ENCODE results near the gene TRIM7. TPM values are rescaled to one million over a fixed set of nuclear protein-coding genes. Genes with fewer than 3 reads are reported as not detected.

TRIM7 gene
- total RNA-seq, 2 experiments from 2014 or later, result 3.4 to 3.8 TPM

- TF ChIP-seq, protein P1, sequence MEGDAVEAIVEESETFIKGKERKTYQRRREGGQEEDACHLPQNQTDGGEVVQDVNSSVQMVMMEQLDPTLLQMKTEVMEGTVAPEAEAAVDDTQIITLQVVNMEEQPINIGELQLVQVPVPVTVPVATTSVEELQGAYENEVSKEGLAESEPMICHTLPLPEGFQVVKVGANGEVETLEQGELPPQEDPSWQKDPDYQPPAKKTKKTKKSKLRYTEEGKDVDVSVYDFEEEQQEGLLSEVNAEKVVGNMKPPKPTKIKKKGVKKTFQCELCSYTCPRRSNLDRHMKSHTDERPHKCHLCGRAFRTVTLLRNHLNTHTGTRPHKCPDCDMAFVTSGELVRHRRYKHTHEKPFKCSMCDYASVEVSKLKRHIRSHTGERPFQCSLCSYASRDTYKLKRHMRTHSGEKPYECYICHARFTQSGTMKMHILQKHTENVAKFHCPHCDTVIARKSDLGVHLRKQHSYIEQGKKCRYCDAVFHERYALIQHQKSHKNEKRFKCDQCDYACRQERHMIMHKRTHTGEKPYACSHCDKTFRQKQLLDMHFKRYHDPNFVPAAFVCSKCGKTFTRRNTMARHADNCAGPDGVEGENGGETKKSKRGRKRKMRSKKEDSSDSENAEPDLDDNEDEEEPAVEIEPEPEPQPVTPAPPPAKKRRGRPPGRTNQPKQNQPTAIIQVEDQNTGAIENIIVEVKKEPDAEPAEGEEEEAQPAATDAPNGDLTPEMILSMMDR (IDR thresholded peaks at IDR 0.05), result no peak
- Histone ChIP-seq H3K9me3 (ENCODE audit: control insufficient read depth in 1 of 2, insufficient read depth in 1 of 2, low read length in 2 of 2) (no peaks in the 10 kb centered on the region), H3K27me3 (ENCODE audit: control insufficient read depth in 1 of 2, insufficient read depth in 2 of 2, low read length in 2 of 2) (no peaks in the 10 kb centered on the region), H3K4me3 (ENCODE audit: low read length) (peak overlapping the region; percentile 94), H3K4me1 (ENCODE audit: insufficient read depth, low read length) (peaks cover 65% of the 10 kb centered on the region), H3K27ac (ENCODE audit: low read depth in 1 of 2, low read length in 2 of 2) (peak overlapping the region; percentile 81 to 90), H3K36me3 (ENCODE audit: insufficient read depth, low read length) (peaks cover 67% of the 10 kb centered on the region)
- POLR2A ChIA-PET, result interaction anchor here (0.7 to 14.5 kb wide), 7 partner anchors 10 to 50 kb away, joined by 3 to 244 read pairs (median 9); partner anchors contain the start of genes TRIM41 and TRIM52
- ATAC-seq (ENCODE audit: poor library complexity) (peak; percentile 13), DNase-seq (peak in 5 of 14 experiments; percentile 17 to 74 (median 43))
- no peaks in the 10 kb centered on the region for H3K9me3 Mint-ChIP-seq
- intact Hi-C loops (cut with DNase I, micrococcal nuclease), result loop anchor here (5.0 to 10.0 kb wide), 4 partner anchors 34 to 1617 kb away; partner anchors contain the start of genes HNRNPH1 (in 1 of the 2), MGAT1 (in 1 of the 2), TRIM7 (in 1 of the 2) and ZFP62 (in 1 of the 2)
- peak overlapping the region; percentile 95 for H3K4me3 Mint-ChIP-seq
- peak overlapping the region; percentile 96 for H3K27ac Mint-ChIP-seq
- H3K4me1 Mint-ChIP-seq (ENCODE audit: low read depth), result peaks cover 66% of the 10 kb centered on the region
- CTCF ChIA-PET, result interaction anchor here (0.8 to 2.3 kb wide), 3 partner anchors 8 to 57 kb away, joined by 3 to 6 read pairs (median 3); no protein-coding TSS in a partner anchor
- no peaks in the 10 kb centered on the region for H3K27me3 Mint-ChIP-seq
- H3K36me3 Mint-ChIP-seq (ENCODE audit: low read depth), result peaks cover 77% of the 10 kb centered on the region
Observed at GRCh38 chr5:181241393-181241975, 36.5 kb upstream of the TRIM7 start.

DNA sequence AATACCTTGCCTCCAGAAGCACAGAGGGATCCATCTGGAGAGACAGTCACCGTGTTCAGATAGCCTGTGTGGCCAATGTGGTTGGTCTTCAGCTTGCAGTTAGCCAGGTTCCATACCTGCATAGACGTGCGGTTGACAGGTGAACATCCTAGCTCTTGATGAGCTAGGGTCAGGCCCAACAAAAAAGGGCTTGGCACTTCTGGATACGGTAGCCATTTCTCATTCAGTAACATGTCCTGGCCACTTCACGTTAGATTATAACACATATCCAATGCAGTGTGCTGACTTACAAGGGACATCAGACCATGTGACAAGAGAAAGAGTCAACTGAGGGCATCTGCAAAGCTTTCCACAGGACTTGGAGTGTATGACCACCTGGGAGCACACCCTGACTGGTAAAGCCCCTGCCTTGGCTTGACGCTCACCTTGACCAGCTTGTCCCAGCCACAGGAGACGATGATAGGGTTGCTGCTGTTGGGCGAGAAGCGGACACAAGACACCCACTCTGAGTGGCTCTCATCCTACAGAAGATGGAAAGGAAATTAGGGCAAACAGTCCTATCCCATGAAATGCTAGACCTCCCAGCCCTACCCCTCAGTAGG, 34.2 kb upstream of the TRIM7 start:
- ChIA-PET POLR2A (interaction anchor here (1.4 to 14.5 kb wide), 3 partner anchors 16 to 22 kb away, joined by 4 to 244 read pairs (median 6); partner anchors contain the start of genes TRIM41 and TRIM52), CTCF (no interaction called here)
- Mint-ChIP-seq H3K4me3 (peak overlapping the region; percentile 62), H3K27ac (peak overlapping the region; percentile 61), H3K9me3 (no peaks in the 10 kb centered on the region), H3K36me3 (ENCODE audit: low read depth) (peaks cover 98% of the 10 kb centered on the region), H3K27me3 (no peaks in the 10 kb centered on the region), H3K4me1 (ENCODE audit: low read depth) (peaks cover 46% of the 10 kb centered on the region)
- Histone ChIP-seq H3K27ac (ENCODE audit: low read depth in 1 of 2, low read length in 2 of 2) (peak overlapping the region in 1 of 2 donors; percentile 0), H3K4me3 (ENCODE audit: low read length) (no peak overlapping the region), H3K9me3 (ENCODE audit: control insufficient read depth in 1 of 2, insufficient read depth in 1 of 2, low read length in 2 of 2) (no peaks in the 10 kb centered on the region), H3K4me1 (ENCODE audit: insufficient read depth, low read length) (peaks cover 45% of the 10 kb centered on the region), H3K27me3 (ENCODE audit: control insufficient read depth in 1 of 2, insufficient read depth in 2 of 2, low read length in 2 of 2) (no peaks in the 10 kb centered on the region), H3K36me3 (ENCODE audit: insufficient read depth, low read length) (peaks cover 89% of the 10 kb centered on the region)
- intact Hi-C loops (cut with DNase I, micrococcal nuclease), result no loop called here
- ATAC-seq (ENCODE audit: poor library complexity) (no peak), DNase-seq (no peak)
- TF ChIP-seq, protein P1 (IDR thresholded peaks at IDR 0.05), result no peak

- Histone ChIP-seq H3K9me3 (ENCODE audit: control insufficient read depth in 1 of 2, insufficient read depth in 1 of 2, low read length in 2 of 2) (no peaks in the 10 kb centered on the region), H3K36me3 (ENCODE audit: insufficient read depth, low read length) (peaks cover 99% of the 10 kb centered on the region), H3K27ac (ENCODE audit: low read depth in 1 of 2, low read length in 2 of 2) (no peak overlapping the region), H3K4me3 (ENCODE audit: low read length) (no peak overlapping the region), H3K4me1 (ENCODE audit: insufficient read depth, low read length) (peaks cover 41% of the 10 kb centered on the region), H3K27me3 (ENCODE audit: control insufficient read depth in 1 of 2, insufficient read depth in 2 of 2, low read length in 2 of 2) (no peaks in the 10 kb centered on the region)
- no peak for ATAC-seq (ENCODE audit: poor library complexity)
- TF ChIP-seq, protein P1 (IDR thresholded peaks at IDR 0.05), result no peak
- H3K36me3 Mint-ChIP-seq (ENCODE audit: low read depth), result peaks cover 96% of the 10 kb centered on the region
- CTCF ChIA-PET, result no interaction called here
- no peaks in the 10 kb centered on the region for H3K9me3 Mint-ChIP-seq
- peak overlapping the region; percentile 23 for H3K4me3 Mint-ChIP-seq
- H3K4me1 Mint-ChIP-seq (ENCODE audit: low read depth), result peaks cover 33% of the 10 kb centered on the region
- POLR2A ChIA-PET, result interaction anchor here (1.2 to 1.9 kb wide), 2 partner anchors 14 to 46 kb away, joined by 3 to 6 read pairs; partner anchors contain the start of gene TRIM41
- intact Hi-C loops (cut with DNase I, micrococcal nuclease), result no loop called here
- H3K27ac Mint-ChIP-seq, result peak overlapping the region; percentile 58
- H3K27me3 Mint-ChIP-seq, result no peaks in the 10 kb centered on the region
- no peak for DNase-seq
Observed at GRCh38 chr5:181237729-181238385, 32.9 kb upstream of the TRIM7 start.

Measured in CD4-positive, alpha-beta T cell (primary cell).